ENCODE data around the gene C9orf78. TPM values are rescaled to one million over a fixed set of nuclear protein-coding genes. Genes with fewer than 3 reads are reported as not detected.
A peak's percentile ranks its signal among the peaks of the same experiment; 100 is the strongest.

C9orf78 gene
- total and polyA plus RNA-seq, 9 of the 15 experiments (the other 6 are each of a cell fraction or from before 2014, with no cell fraction given): 94.6 to 266 (median 202) TPM

- TF ChIP-seq HMBOX1 (IDR thresholded peaks at IDR 0.05) (no peak), FOS (IDR thresholded peaks at IDR 0.05; ENCODE audit: extremely low read depth, insufficient read length) (no peak), RFX1 (IDR thresholded peaks at IDR 0.05) (no peak), THAP12 (CRISPR knock-in tag; IDR thresholded peaks at IDR 0.05) (peak; percentile 87), POLR3A (IDR thresholded peaks at IDR 0.05; ENCODE audit: borderline replicate concordance, extremely low read depth, insufficient read depth, insufficient read length) (no peak), MLX (CRISPR knock-in tag; conservative IDR thresholded peaks at IDR 0.05) (0 out of 4 replicates have a peak, but pooled peaks of 1 of the 2 experiments have one; percentile 12), CHCHD3 (CRISPR knock-in tag; IDR thresholded peaks at IDR 0.05) (peak; percentile 89; the same call in 1 of the 2 replicates), RFX7 (CRISPR knock-in tag; IDR thresholded peaks at IDR 0.05) (no peak), SREBF1 (IDR thresholded peaks at IDR 0.05; ENCODE audit: borderline replicate concordance, low read depth, low read length) (no peak), HDAC3 (IDR thresholded peaks at IDR 0.05; ENCODE audit: borderline replicate concordance, partially characterized antibody) (no peak), TOE1 (IDR thresholded peaks at IDR 0.05; ENCODE audit: borderline replicate concordance) (no peak), TOE1 (CRISPR knock-in tag; IDR thresholded peaks at IDR 0.05; ENCODE audit: borderline replicate concordance, low read depth) (no peak), BMI1 (IDR thresholded peaks at IDR 0.05; ENCODE audit: low read length) (no peak), DNMT1 (IDR thresholded peaks at IDR 0.05) (no peak), HNRNPL (IDR thresholded peaks at IDR 0.05; ENCODE audit: low read depth, low read length) (peak; percentile 7; the same call in 1 of the 2 replicates), EGR1 (conservative IDR thresholded peaks at IDR 0.05) (no peak), CREB1 (IDR thresholded peaks at IDR 0.05) (no peak), CREB1 (CRISPR knock-in tag; IDR thresholded peaks at IDR 0.05) (no peak), RBM22 (IDR thresholded peaks at IDR 0.05; ENCODE audit: low read depth, low read length, poor library complexity, severe bottlenecking) (no peak), NCOA1 (IDR thresholded peaks at IDR 0.05; ENCODE audit: low read depth) (no peak), CREB3 (tag; conservative IDR thresholded peaks at IDR 0.05; ENCODE audit: low read depth) (no peak), MTF1 (CRISPR knock-in tag; IDR thresholded peaks at IDR 0.05; ENCODE audit: borderline replicate concordance) (no peak), PHB (CRISPR knock-in tag; IDR thresholded peaks at IDR 0.05) (no peak), TCFL5 (CRISPR knock-in tag; conservative IDR thresholded peaks at IDR 0.05) (no peak), ESRRA (IDR thresholded peaks at IDR 0.05; ENCODE audit: borderline replicate concordance, low read depth) (no peak)
Measured at GRCh38 chr9:129879103-129879699, 44.1 kb upstream of the C9orf78 start (continued).
